GM12878 (cell line): Measurements from ENCODE around the gene TP53I11. TPM values are rescaled to one million over a fixed set of nuclear protein-coding genes. Genes with fewer than 3 reads are reported as not detected.

ENCODE experiments used
- ATAC-seq: fragments of 200-7000 bp; cut with Tn5 transposase; 3 replicates; pipeline ENCODE4 v1.9.1; 2020; ENCODE audit warnings: mild to moderate bottlenecking, moderate library complexity
- BruUV-seq: library from RNA; stranded (reverse); fragments of 400-500 nt; replicated peaks from 2 replicates; lab custom pipeline; 2021; lab: Mats Ljungman, UMichigan
- CTCF ChIA-PET: fragments of 300-600 bp; sonication (Branson Sonifier 250); formaldehyde crosslinking; extraction: SDS; loops from one replicate; lab custom pipeline; 2021; ENCODE audit warnings: inconsistent platforms; lab: Yijun Ruan, JAX
- POLR2A ChIA-PET: fragments of 350-600 bp; formaldehyde crosslinking; extraction: SDS; loops from one replicate; lab custom pipeline; 2021; ENCODE audit warnings: inconsistent platforms; lab: Charles Lee
- RAD21 ChIA-PET: fragments of 300-600 bp; sonication (Branson Sonifier 250); formaldehyde crosslinking; loops from one replicate; lab custom pipeline; 2023; ENCODE audit warnings: antibody characterized with exemption; ENCODE audit not compliant: unreplicated experiment; lab: Charles Lee
- SMC1A ChIA-PET: fragments of 300-600 bp; sonication (Branson Sonifier 250); formaldehyde crosslinking; loops from one replicate; lab custom pipeline; 2023; ENCODE audit not compliant: unreplicated experiment, uncharacterized antibody; lab: Charles Lee
- DNase-seq: peaks from one replicate; pipeline ENCODE4 v3.0.0-alpha.2; 2011; ENCODE audit warnings: low read depth, low spot score
- FAIRE-seq: peaks from 3 replicates; lab custom pipeline; 2011; peaks lifted over from hg19 to GRCh38; lab: Jason Lieb, UNC
- H2AFZ ChIP-seq: 2 replicates; pipeline ENCODE4 v1.6.0; 2011; ENCODE audit warnings: low read depth, low read length, control low read depth; ENCODE audit not compliant: control insufficient read depth
- H3K27ac ChIP-seq: 2 replicates; pipeline ENCODE4 v1.5.1; 2011; ENCODE audit warnings: control low read depth; ENCODE audit not compliant: control insufficient read depth, insufficient read depth
- H3K27me3 ChIP-seq, 2 experiments: replicated peaks in 1 of 2; 2 replicates each; pipeline versions ENCODE4 v1.6.0 to v1.6.1; 2011; ENCODE audit warnings: low read length in 1 of 2; ENCODE audit not compliant: control insufficient read depth in 2 of 2, insufficient read depth in 2 of 2
- H3K36me3 ChIP-seq, 2 experiments: 2 replicates each; pipeline ENCODE4 v1.5.1; 2011; ENCODE audit warnings: low read length in 1 of 2; ENCODE audit not compliant: control insufficient read depth in 2 of 2, insufficient read depth in 2 of 2
- H3K4me1 ChIP-seq: 2 replicates; pipeline ENCODE4 v1.6.1; 2011; ENCODE audit warnings: mild to moderate bottlenecking, low read length, moderate library complexity, mixed read lengths; ENCODE audit not compliant: control insufficient read depth, insufficient read depth
- H3K4me2 ChIP-seq: 2 replicates; pipeline ENCODE4 v1.6.0; 2011; ENCODE audit warnings: control low read depth; ENCODE audit not compliant: control insufficient read depth, insufficient read depth
- H3K4me3 ChIP-seq: fragments of 200-600 bp; sonication (generic); 2 replicates; pipeline ENCODE4 v1.5.1; 2016
- H3K79me2 ChIP-seq: 2 replicates; pipeline ENCODE4 v1.6.0; 2011; ENCODE audit warnings: low read length; ENCODE audit not compliant: control insufficient read depth, insufficient read depth
- H3K9ac ChIP-seq: 2 replicates; pipeline ENCODE4 v1.8.0; 2011; ENCODE audit warnings: low read length, control low read depth, mixed read lengths; ENCODE audit not compliant: control insufficient read depth, insufficient read depth
- H3K9me3 ChIP-seq: replicated peaks from 3 replicates; pipeline ENCODE4 v1.5.1; 2011; ENCODE audit warnings: mild to moderate bottlenecking, low read length; ENCODE audit not compliant: control insufficient read depth, insufficient read depth
- H4K20me1 ChIP-seq: 2 replicates; pipeline ENCODE4 v1.6.0; 2011; ENCODE audit not compliant: control insufficient read depth, insufficient read depth
- BHLHE40 ChIP-seq, 2 experiments: fragments of 450-650 bp in 1 of 2; IDR thresholded peaks; 2 replicates each; pipeline ENCODE4 v1.6.1; 2011 to 2017; ENCODE audit warnings: low read depth in 2 of 2, borderline replicate concordance in 1 of 2, improper control_type of control experiment in 1 of 2, low read length in 1 of 2, mild to moderate bottlenecking in 1 of 2
- CREB1 ChIP-seq: IDR thresholded peaks from 2 replicates; pipeline ENCODE4 v1.6.1; 2012; ENCODE audit warnings: low read depth, mild to moderate bottlenecking, inconsistent platforms
- MEF2B ChIP-seq: fragments of 450-650 bp; IDR thresholded peaks from 2 replicates; pipeline ENCODE4 v1.6.1; 2018; ENCODE audit warnings: mild to moderate bottlenecking, moderate library complexity; ENCODE audit not compliant: partially characterized antibody, poor library complexity, severe bottlenecking
- NR2C2 ChIP-seq: IDR thresholded peaks from 2 replicates; pipeline ENCODE4 v1.6.1; 2011; ENCODE audit warnings: borderline replicate concordance, low read depth; ENCODE audit not compliant: control insufficient read depth, insufficient read length
- PBX3 ChIP-seq: IDR thresholded peaks from 2 replicates; pipeline ENCODE4 v1.6.1; 2011; ENCODE audit warnings: mild to moderate bottlenecking, low read depth, low read length, moderate library complexity; ENCODE audit not compliant: insufficient replicate concordance
- PML ChIP-seq: IDR thresholded peaks from 2 replicates; pipeline ENCODE4 v1.6.1; 2012; ENCODE audit warnings: low read length, inconsistent platforms
- POLR2AphosphoS5 ChIP-seq: IDR thresholded peaks from 2 replicates; pipeline ENCODE4 v1.6.1; 2011; ENCODE audit warnings: mild to moderate bottlenecking, low read length, inconsistent platforms
- SUZ12 ChIP-seq: fragments of 200-600 bp; sonication (generic); IDR thresholded peaks from one replicate; pipeline ENCODE4 v1.6.1; 2018; ENCODE audit warnings: antibody characterized with exemption, mild to moderate bottlenecking; ENCODE audit not compliant: unreplicated experiment
- TAF1 ChIP-seq: IDR thresholded peaks from 2 replicates; pipeline ENCODE4 v1.6.1; 2011; ENCODE audit warnings: mild to moderate bottlenecking, low read depth, low read length, borderline replicate concordance
- TCF12 ChIP-seq: IDR thresholded peaks from 2 replicates; pipeline ENCODE4 v1.6.1; 2011; ENCODE audit warnings: low read depth, mild to moderate bottlenecking, low read length
- YY1 ChIP-seq: IDR thresholded peaks from 2 replicates; pipeline ENCODE4 v1.6.1; 2011; ENCODE audit warnings: low read depth, mild to moderate bottlenecking, low read length
- ZBED1 ChIP-seq: IDR thresholded peaks from 2 replicates; pipeline ENCODE4 v1.6.1; 2016; ENCODE audit warnings: borderline replicate concordance
- ZNF274 ChIP-seq: IDR thresholded peaks from one replicate; pipeline ENCODE4 v1.8.0; 2011; ENCODE audit not compliant: insufficient read length, insufficient read depth
- ZNF592 ChIP-seq: fragments of 450-650 bp; IDR thresholded peaks from 2 replicates; pipeline ENCODE4 v1.6.1; 2017; ENCODE audit warnings: mild to moderate bottlenecking, moderate library complexity
- ZZZ3 ChIP-seq: IDR thresholded peaks from 2 replicates; pipeline ENCODE4 v1.6.1; 2011; ENCODE audit warnings: low read depth; ENCODE audit not compliant: control insufficient read depth, insufficient read length
- WGBS: methylation state at CpG from one replicate; pipeline ENCODE4 v1.1.6; 2016; ENCODE audit warnings: low lambda C conversion rate; ENCODE audit not compliant: insufficient replicate concordance, insufficient coverage; ENCODE audit errors: missing lambda C conversion rate; 5-methylcytosine and 5-hydroxymethylcytosine counted together
- in situ Hi-C: fragments of 300-500 bp; cut with MboI; formaldehyde crosslinking; loops from 9 replicates; pipeline ENCODE4 v1.14.3; 2018; ENCODE audit warnings: mixed read lengths
- intact Hi-C: fragments of 100-400 bp; cut with micrococcal nuclease; formaldehyde crosslinking; loops from one replicate; pipeline ENCODE4 v1.14.2; 2022; ENCODE audit not compliant: unreplicated experiment
- polyA plus RNA-seq, 11 experiments: library from polyadenylated mRNA; depleted of rRNA in 4 of 11; unstranded in 6 of 11; stranded (reverse) in 5 of 11; fragments of >200 nt; fragmentation: Nextera tagmentation in 4 of 11; fragmentation: Illumina TruSeq in 1 of 11; extraction: Ambion mirVana in 4 of 11; extraction: Trizol in 1 of 11; gene quantifications; 1 replicate in 1 of 11; 2 replicates in 10 of 11; pipeline versions ENCODE4 v1.2.1 to v1.2.3, GENCODE V29; 2011 to 2016; ENCODE audit warnings: inconsistent platforms in 2 of 11, missing spikeins in 2 of 11, low read depth in 1 of 11
- total RNA-seq, 4 experiments: library from RNA; depleted of rRNA in 3 of 4; stranded (reverse); fragments of >200 nt in 3 of 4; fragmentation: Illumina TruSeq in 1 of 4; extraction: Trizol in 1 of 4; gene quantifications; 2 replicates each; pipeline versions ENCODE4 v1.2.1 to v1.2.3, GENCODE V29; 2013 to 2021

TP53I11 gene
- total and polyA plus RNA-seq, 10 of the 15 experiments (the other 5 are each of a cell fraction or from before 2014, with no cell fraction given) = 0.03 to 0.28 (median 0.17) TPM; not detected in 3

GRCh38 chr11:44963948-44964347, 13.3 kb upstream of the TP53I11 start:
- POLR2A ChIA-PET = no interaction called here
- no peak overlapping the region for H3K4me2 ChIP-seq
- H3K27me3 ChIP-seq = peaks cover 0 to 2% of the 10 kb centered on the region in 2 experiments; a peak in 1 of 4 replicates
- no peak overlapping the region for H2AFZ ChIP-seq
- TF ChIP-seq NR2C2 (no peak), ZNF274 (no peak), PBX3 (no peak), TCF12 (no peak), MEF2B (no peak), CREB1 (no peak), YY1 (no peak), ZNF592 (no peak), ZBED1 (no peak), TAF1 (no peak), PML (no peak), BHLHE40 (IDR thresholded peaks at IDR 0.05; ENCODE audit: borderline replicate concordance in 1 of 2, low read depth in 2 of 2, low read length in 1 of 2) (no peak), SUZ12 (no peak), POLR2AphosphoS5 (no peak), ZZZ3 (no peak)
- TF ChIP-seq, all 136 proteins: peak for 0
- in situ Hi-C loops = no loop called here
- Histone ChIP-seq H3K9me3 (no peaks in the 10 kb centered on the region), H3K27ac (no peak overlapping the region), H4K20me1 (no peaks in the 10 kb centered on the region), H3K4me1 (no peaks in the 10 kb centered on the region), H3K9ac (no peak overlapping the region), H3K36me3 (no peaks in the 10 kb centered on the region), H3K4me3 (no peak overlapping the region), H3K79me2 (no peaks in the 10 kb centered on the region)
- ATAC-seq (no peak), FAIRE-seq (no peak), DNase-seq (no peak)
- 44% methylated on average over 5 of the region's 5 CpGs for WGBS
- intact Hi-C loops = no loop called here
- BruUV-seq = no TSS peak
- RAD21 ChIA-PET = no interaction called here
- CTCF ChIA-PET = interaction anchor here (1.3 kb wide), 1 partner anchor 9 kb away, joined by 3 read pairs; no protein-coding TSS in a partner anchor
- SMC1A ChIA-PET = no interaction called here
